Mucosa of gallbladder (tissue), 1 donor: ENCODE measurements around the gene SLC39A7. TPM values are rescaled to one million over a fixed set of nuclear protein-coding genes. Genes with fewer than 3 reads are reported as not detected.

Source experiments
- DNase-seq: peaks from one replicate; pipeline ENCODE4 v3.0.0-alpha.2; 2020; ENCODE audit warnings: low spot score
- total RNA-seq: library from RNA; stranded (reverse); gene quantifications from one replicate; pipeline ENCODE4 v1.2.1, GENCODE V29; 2021
- donor health status: DM: no; HTN: no; CAD: no.

SLC39A7 gene
- 120 TPM for total RNA-seq

- DNase-seq = peak; percentile 100
Observed at GRCh38 chr6:33200219-33201146, at the start of gene SLC39A7, which contains the start of gene RXRB. SLC39A7 (plus strand) TSS chr6:33200867; CDS start chr6:33201246, 379 bp downstream. RXRB (minus strand) TSS chr6:33200665; CDS start chr6:33200476, 189 bp downstream.

- no peak for DNase-seq
Observed at GRCh38 chr6:33151050-33151449, 49.6 kb upstream of the SLC39A7 start.

- no peak for DNase-seq
Observed at GRCh38 chr6:33154349-33154748, 46.3 kb upstream of the SLC39A7 start.

GRCh38 chr6:33156561-33156960 lies 44.1 kb upstream of the SLC39A7 start:
- no peak for DNase-seq

- no peak for DNase-seq
Observed at GRCh38 chr6:33156964-33157363, 43.7 kb upstream of the SLC39A7 start.

GRCh38 chr6:33160096-33160495 lies 40.6 kb upstream of the SLC39A7 start:
- no peak for DNase-seq

GRCh38 chr6:33160728-33161344 lies 39.8 kb upstream of the SLC39A7 start:
- DNase-seq = no peak

- peak; percentile 79 for DNase-seq
Observed at GRCh38 chr6:33161354-33162331, 39.0 kb upstream of the SLC39A7 start.

GRCh38 chr6:33163540-33163939 lies 37.1 kb upstream of the SLC39A7 start:
- no peak for DNase-seq

- no peak for DNase-seq
Observed at GRCh38 chr6:33164176-33164575, 36.5 kb upstream of the SLC39A7 start.

GRCh38 chr6:33164665-33165373 lies 35.8 kb upstream of the SLC39A7 start:
- no peak for DNase-seq

- no peak for DNase-seq
Observed at GRCh38 chr6:33165581-33166258, 34.9 kb upstream of the SLC39A7 start.

GRCh38 chr6:33166363-33166762 lies 34.3 kb upstream of the SLC39A7 start:
- no peak for DNase-seq

- no peak for DNase-seq
Observed at GRCh38 chr6:33166811-33167210, 33.9 kb upstream of the SLC39A7 start.

GRCh38 chr6:33167374-33168283 lies 33.0 kb upstream of the SLC39A7 start:
- no peak for DNase-seq

- no peak for DNase-seq
Observed at GRCh38 chr6:33168284-33168601, 32.4 kb upstream of the SLC39A7 start.

GRCh38 chr6:33168639-33169038 lies 32.0 kb upstream of the SLC39A7 start:
- DNase-seq = no peak

- no peak for DNase-seq
Observed at GRCh38 chr6:33169291-33170175, 31.1 kb upstream of the SLC39A7 start.
